ENCODE measurements around the gene ALG9.
"Not testable (repeated sequence)": the region's sequence is repeated elsewhere in the genome, so short reads cannot be mapped to it uniquely, and the experiment has no call there.

Gene ALG9

GRCh38 chr11:111909378-111909777 is 38.0 kb upstream of the ALG9 start:
- no peak overlapping the region for H3K4me3 Mint-ChIP-seq
- H3K36me3 Mint-ChIP-seq (ENCODE audit: insufficient read depth): no peaks in the 10 kb centered on the region
- ATAC-seq (replicated peaks) (no peak), DNase-seq (no peak)
- H3K9me3 Mint-ChIP-seq: peaks cover 0 to 2% of the 10 kb centered on the region in 2 donors
- no peak overlapping the region for H3K27ac Mint-ChIP-seq
- H3K27me3 Mint-ChIP-seq: peaks cover 48 to 70% of the 10 kb centered on the region in 2 donors
- H3K4me1 Mint-ChIP-seq (ENCODE audit: low read depth in 2 of 2): peaks cover 0 to 2% of the 10 kb centered on the region in 2 donors

GRCh38 chr11:111908639-111909305 is 37.4 kb upstream of the ALG9 start:
- no peak for DNase-seq
- no peak overlapping the region for H3K4me3 Mint-ChIP-seq
- H3K4me1 Mint-ChIP-seq (ENCODE audit: low read depth in 2 of 2): peaks cover 0 to 2% of the 10 kb centered on the region in 2 donors
- ATAC-seq (replicated peaks): no peak
- peaks cover 0 to 2% of the 10 kb centered on the region in 2 donors for H3K9me3 Mint-ChIP-seq
- H3K27ac Mint-ChIP-seq: no peak overlapping the region
- H3K27me3 Mint-ChIP-seq: peaks cover 46 to 64% of the 10 kb centered on the region in 2 donors
- H3K36me3 Mint-ChIP-seq (ENCODE audit: insufficient read depth): no peaks in the 10 kb centered on the region

GRCh38 chr11:111906680-111907079 is 35.3 kb upstream of the ALG9 start:
- H3K9me3 Mint-ChIP-seq: peaks cover 0 to 2% of the 10 kb centered on the region in 2 donors
- DNase-seq (no peak), ATAC-seq (replicated peaks) (no peak)
- peaks cover 43 to 49% of the 10 kb centered on the region in 2 donors for H3K27me3 Mint-ChIP-seq
- no peak overlapping the region for H3K27ac Mint-ChIP-seq
- H3K4me3 Mint-ChIP-seq: no peak overlapping the region
- no peaks in the 10 kb centered on the region for H3K4me1 Mint-ChIP-seq (ENCODE audit: low read depth in 2 of 2)
- no peaks in the 10 kb centered on the region for H3K36me3 Mint-ChIP-seq (ENCODE audit: insufficient read depth)

GRCh38 chr11:111905411-111905810 is 34.0 kb upstream of the ALG9 start:
- DNase-seq (no peak), ATAC-seq (replicated peaks) (no peak)
- Mint-ChIP-seq H3K9me3 (peaks cover 0 to 2% of the 10 kb centered on the region in 2 donors), H3K27ac (no peak overlapping the region), H3K36me3 (ENCODE audit: insufficient read depth) (no peaks in the 10 kb centered on the region), H3K4me3 (no peak overlapping the region), H3K4me1 (ENCODE audit: low read depth in 2 of 2) (no peaks in the 10 kb centered on the region), H3K27me3 (peaks cover 30 to 37% of the 10 kb centered on the region in 2 donors)

GRCh38 chr11:111886844-111887243 is 15.5 kb upstream of the ALG9 start:
- no peaks in the 10 kb centered on the region for H3K4me1 Mint-ChIP-seq (ENCODE audit: low read depth in 2 of 2)
- H3K36me3 Mint-ChIP-seq (ENCODE audit: insufficient read depth): peaks cover 9% of the 10 kb centered on the region
- H3K4me3 Mint-ChIP-seq: no peak overlapping the region
- no peak overlapping the region for H3K27ac Mint-ChIP-seq
- no peak for DNase-seq
- H3K9me3 Mint-ChIP-seq: no peaks in the 10 kb centered on the region
- no peaks in the 10 kb centered on the region for H3K27me3 Mint-ChIP-seq
- ATAC-seq (replicated peaks): no peak

GRCh38 chr11:111886032-111886431 is 14.7 kb upstream of the ALG9 start:
- H3K27ac Mint-ChIP-seq: no peak overlapping the region
- no peaks in the 10 kb centered on the region for H3K4me1 Mint-ChIP-seq (ENCODE audit: low read depth in 2 of 2)
- no peaks in the 10 kb centered on the region for H3K27me3 Mint-ChIP-seq
- H3K9me3 Mint-ChIP-seq: no peaks in the 10 kb centered on the region
- H3K4me3 Mint-ChIP-seq: no peak overlapping the region
- ATAC-seq (replicated peaks) (no peak), DNase-seq (no peak)
- peaks cover 9% of the 10 kb centered on the region for H3K36me3 Mint-ChIP-seq (ENCODE audit: insufficient read depth)

- not testable (repeated sequence) for ATAC-seq (replicated peaks); H3K36me3 Mint-ChIP-seq (ENCODE audit: insufficient read depth); H3K9me3 Mint-ChIP-seq; H3K4me1 Mint-ChIP-seq (ENCODE audit: low read depth in 2 of 2); H3K27me3 Mint-ChIP-seq; H3K27ac Mint-ChIP-seq; DNase-seq; H3K4me3 Mint-ChIP-seq
These were observed 13.7 kb upstream of the ALG9 start for GRCh38 chr11:111885053-111885452.

- DNase-seq: no peak
- peaks cover 13 to 14% of the 10 kb centered on the region in 2 donors for H3K4me1 Mint-ChIP-seq (ENCODE audit: low read depth in 2 of 2)
These were observed 10.8 kb upstream of the ALG9 start for GRCh38 chr11:111882202-111882601.

GRCh38 chr11:111879637-111879960 is 8.2 kb upstream of the ALG9 start:
- H3K4me3 Mint-ChIP-seq: peak overlapping the region; percentile 80 to 82
- peak overlapping the region; percentile 99 for H3K27ac Mint-ChIP-seq
- H3K27me3 Mint-ChIP-seq: no peaks in the 10 kb centered on the region
- peaks cover 18% of the 10 kb centered on the region for H3K36me3 Mint-ChIP-seq (ENCODE audit: insufficient read depth)
- H3K4me1 Mint-ChIP-seq (ENCODE audit: low read depth in 2 of 2): peaks cover 13 to 14% of the 10 kb centered on the region in 2 donors
- peaks cover 3 to 6% of the 10 kb centered on the region in 2 donors for H3K9me3 Mint-ChIP-seq
- DNase-seq: peak in 1 of 3 experiments; percentile 0
- ATAC-seq (replicated peaks): peak; percentile 1

More at GRCh38 chr11:111882202-111882601, 10.8 kb upstream of the ALG9 start:
- Mint-ChIP-seq H3K4me3 (no peak overlapping the region), H3K9me3 (peaks cover 3 to 6% of the 10 kb centered on the region in 2 donors), H3K27ac (no peak overlapping the region), H3K27me3 (no peaks in the 10 kb centered on the region), H3K36me3 (ENCODE audit: insufficient read depth) (peaks cover 15% of the 10 kb centered on the region)
- no peak for ATAC-seq (replicated peaks)

- peaks cover 13 to 14% of the 10 kb centered on the region in 2 donors for H3K4me1 Mint-ChIP-seq (ENCODE audit: low read depth in 2 of 2)
- peaks cover 3 to 6% of the 10 kb centered on the region in 2 donors for H3K9me3 Mint-ChIP-seq
- ATAC-seq (replicated peaks) (peak; percentile 88), DNase-seq (peak; percentile 94 to 97 (median 96))
- H3K36me3 Mint-ChIP-seq (ENCODE audit: insufficient read depth): peaks cover 21% of the 10 kb centered on the region
- peak within 1 kb of the TSS; percentile 80 to 82 for H3K4me3 Mint-ChIP-seq
- no peaks in the 10 kb centered on the region for H3K27me3 Mint-ChIP-seq
- peak within 1 kb of the TSS; percentile 99 for H3K27ac Mint-ChIP-seq
These were observed 7.7 kb upstream of the ALG9 start, which contains the start of the genes CFAP68 and FDXACB1 for GRCh38 chr11:111878849-111879636. Gene CFAP68, plus strand, starts transcription at chr11:111879541. Its CDS starts 20 bp downstream, at chr11:111879561. Gene FDXACB1, minus strand, starts transcription at chr11:111879165. Its CDS starts 33 bp downstream, at chr11:111879132.

- peaks cover 3 to 6% of the 10 kb centered on the region in 2 donors for H3K9me3 Mint-ChIP-seq
- ATAC-seq (replicated peaks) (peak; percentile 0), DNase-seq (no peak)
- H3K27me3 Mint-ChIP-seq: no peaks in the 10 kb centered on the region
- peak overlapping the region; percentile 99 for H3K27ac Mint-ChIP-seq
- H3K36me3 Mint-ChIP-seq (ENCODE audit: insufficient read depth): peaks cover 21% of the 10 kb centered on the region
- peaks cover 13 to 14% of the 10 kb centered on the region in 2 donors for H3K4me1 Mint-ChIP-seq (ENCODE audit: low read depth in 2 of 2)
- H3K4me3 Mint-ChIP-seq: peak overlapping the region; percentile 80 to 82
These were observed 7.0 kb upstream of the ALG9 start for GRCh38 chr11:111878385-111878848.

GRCh38 chr11:111871693-111872161 is 346 bp upstream of the ALG9 start:
- peaks cover 40% of the 10 kb centered on the region for H3K36me3 Mint-ChIP-seq (ENCODE audit: insufficient read depth)
- H3K4me3 Mint-ChIP-seq: peak overlapping the region; percentile 91 to 92

GRCh38 chr11:111870522-111870885 is 877 bp downstream of the ALG9 start:
- no peak for ATAC-seq (replicated peaks)
- H3K4me1 Mint-ChIP-seq (ENCODE audit: low read depth in 2 of 2): peaks cover 17 to 19% of the 10 kb centered on the region in 2 donors

More at GRCh38 chr11:111871693-111872161, 346 bp upstream of the ALG9 start:
- H3K27ac Mint-ChIP-seq: peak overlapping the region; percentile 94 to 96
- no peaks in the 10 kb centered on the region for H3K27me3 Mint-ChIP-seq
- H3K4me1 Mint-ChIP-seq (ENCODE audit: low read depth in 2 of 2): peaks cover 17 to 19% of the 10 kb centered on the region in 2 donors
- no peak for DNase-seq
- no peak for ATAC-seq (replicated peaks)
- H3K9me3 Mint-ChIP-seq: no peaks in the 10 kb centered on the region

More at GRCh38 chr11:111870522-111870885, 877 bp downstream of the ALG9 start:
- Mint-ChIP-seq H3K4me3 (peak overlapping the region; percentile 91 to 92), H3K9me3 (no peaks in the 10 kb centered on the region), H3K27me3 (no peaks in the 10 kb centered on the region), H3K27ac (peak overlapping the region; percentile 94 to 96), H3K36me3 (ENCODE audit: insufficient read depth) (peaks cover 53% of the 10 kb centered on the region)
- DNase-seq: no peak

Measured in effector memory CD8-positive, alpha-beta T cell (primary cell).